Measurements from ENCODE around the gene TCF7L2.

DNA sequence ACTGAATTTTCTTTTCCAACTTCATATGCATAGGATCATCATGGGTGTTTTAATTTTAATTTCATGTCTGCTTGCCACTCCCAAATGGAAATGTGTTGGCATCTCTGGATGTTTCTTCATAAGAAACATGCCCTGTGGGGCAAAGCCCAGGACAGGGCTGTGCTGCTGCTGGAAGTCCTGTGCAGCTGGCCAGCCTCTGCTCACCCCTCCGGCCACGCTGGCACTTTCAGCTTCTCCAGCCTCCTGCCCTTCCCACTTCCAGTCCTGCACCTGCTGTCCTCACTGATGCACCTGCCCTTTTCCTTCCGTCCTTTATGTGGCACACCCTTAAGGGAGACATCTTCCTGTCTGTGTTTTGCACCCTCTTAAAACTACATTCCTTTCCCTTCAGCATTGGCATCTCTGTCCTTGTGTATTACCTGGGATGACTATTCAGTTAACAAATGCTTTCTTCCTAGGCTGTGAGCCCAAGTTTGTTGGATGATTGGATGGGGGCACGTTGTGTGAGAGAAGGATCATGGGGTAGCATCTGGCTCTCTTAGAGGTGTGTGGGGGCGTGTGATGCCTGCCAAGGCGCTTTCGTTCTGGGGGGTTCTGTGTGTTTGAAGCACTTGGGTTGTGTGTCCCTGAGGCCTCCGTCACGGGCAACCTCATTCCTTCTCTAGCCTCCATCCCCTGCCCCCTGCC is 56.8 kb downstream of the TCF7L2 start:
- no peak for TF ChIP-seq POLR2A (IDR thresholded peaks at IDR 0.05)
- TF ChIP-seq, protein P1, sequence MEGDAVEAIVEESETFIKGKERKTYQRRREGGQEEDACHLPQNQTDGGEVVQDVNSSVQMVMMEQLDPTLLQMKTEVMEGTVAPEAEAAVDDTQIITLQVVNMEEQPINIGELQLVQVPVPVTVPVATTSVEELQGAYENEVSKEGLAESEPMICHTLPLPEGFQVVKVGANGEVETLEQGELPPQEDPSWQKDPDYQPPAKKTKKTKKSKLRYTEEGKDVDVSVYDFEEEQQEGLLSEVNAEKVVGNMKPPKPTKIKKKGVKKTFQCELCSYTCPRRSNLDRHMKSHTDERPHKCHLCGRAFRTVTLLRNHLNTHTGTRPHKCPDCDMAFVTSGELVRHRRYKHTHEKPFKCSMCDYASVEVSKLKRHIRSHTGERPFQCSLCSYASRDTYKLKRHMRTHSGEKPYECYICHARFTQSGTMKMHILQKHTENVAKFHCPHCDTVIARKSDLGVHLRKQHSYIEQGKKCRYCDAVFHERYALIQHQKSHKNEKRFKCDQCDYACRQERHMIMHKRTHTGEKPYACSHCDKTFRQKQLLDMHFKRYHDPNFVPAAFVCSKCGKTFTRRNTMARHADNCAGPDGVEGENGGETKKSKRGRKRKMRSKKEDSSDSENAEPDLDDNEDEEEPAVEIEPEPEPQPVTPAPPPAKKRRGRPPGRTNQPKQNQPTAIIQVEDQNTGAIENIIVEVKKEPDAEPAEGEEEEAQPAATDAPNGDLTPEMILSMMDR (IDR thresholded peaks at IDR 0.05) = no peak
